ENCODE data around the gene ADGRD2.

The ADGRD2 gene

GRCh38 chr9:124437086-124437485, 13.2 kb upstream of the ADGRD2 start:
- Histone ChIP-seq H4K20me1 (ENCODE audit: control insufficient read depth, insufficient read depth, low read depth, low read length) (no peaks in the 10 kb centered on the region), H3K36me3 (ENCODE audit: control insufficient read depth, low read length) (no peaks in the 10 kb centered on the region), H3K4me2 (ENCODE audit: low read length) (no peak overlapping the region), H3K79me2 (ENCODE audit: control insufficient read depth, low read length) (no peaks in the 10 kb centered on the region), H3F3A (ENCODE audit: control insufficient read depth, insufficient read depth) (no peaks in the 10 kb centered on the region), H3K4me1 (ENCODE audit: control insufficient read depth, low read length) (peaks cover 6% of the 10 kb centered on the region), H3K9me3 (ENCODE audit: control insufficient read depth, insufficient read depth, low read length) (no peaks in the 10 kb centered on the region), H3K27me3 (ENCODE audit: control insufficient read depth, low read length) (no peaks in the 10 kb centered on the region), H3K9me2 (replicated peaks; ENCODE audit: control insufficient read depth, low read length) (no peaks in the 10 kb centered on the region), H3K27ac (ENCODE audit: low read depth, low read length) (no peak overlapping the region), H3K4me3 (ENCODE audit: low read length) (no peak overlapping the region)
- TF ChIP-seq EZH2phosphoT487 (IDR thresholded peaks at IDR 0.05; ENCODE audit: borderline replicate concordance, low read length) (no peak), CTCF (IDR thresholded peaks at IDR 0.05; ENCODE audit: low read depth, low read length, poor library complexity, severe bottlenecking) (no peak)

- TF ChIP-seq CTCF (IDR thresholded peaks at IDR 0.05; ENCODE audit: low read depth, low read length, poor library complexity, severe bottlenecking) (no peak), EZH2phosphoT487 (IDR thresholded peaks at IDR 0.05; ENCODE audit: borderline replicate concordance, low read length) (no peak)
- Histone ChIP-seq H3K27me3 (ENCODE audit: control insufficient read depth, low read length) (no peaks in the 10 kb centered on the region), H3K4me3 (ENCODE audit: low read length) (no peak overlapping the region), H3K9me3 (ENCODE audit: control insufficient read depth, insufficient read depth, low read length) (no peaks in the 10 kb centered on the region), H3K27ac (ENCODE audit: low read depth, low read length) (no peak overlapping the region), H3K4me2 (ENCODE audit: low read length) (no peak overlapping the region), H4K20me1 (ENCODE audit: control insufficient read depth, insufficient read depth, low read depth, low read length) (no peaks in the 10 kb centered on the region), H3K79me2 (ENCODE audit: control insufficient read depth, low read length) (no peaks in the 10 kb centered on the region), H3F3A (ENCODE audit: control insufficient read depth, insufficient read depth) (no peaks in the 10 kb centered on the region), H3K4me1 (ENCODE audit: control insufficient read depth, low read length) (peaks cover 6% of the 10 kb centered on the region), H3K36me3 (ENCODE audit: control insufficient read depth, low read length) (no peaks in the 10 kb centered on the region), H3K9me2 (replicated peaks; ENCODE audit: control insufficient read depth, low read length) (no peaks in the 10 kb centered on the region)
These were observed 12.2 kb upstream of the ADGRD2 start for GRCh38 chr9:124438091-124438490.

- Histone ChIP-seq H3K79me2 (ENCODE audit: control insufficient read depth, low read length) (no peaks in the 10 kb centered on the region), H3F3A (ENCODE audit: control insufficient read depth, insufficient read depth) (no peaks in the 10 kb centered on the region), H3K9me3 (ENCODE audit: control insufficient read depth, insufficient read depth, low read length) (no peaks in the 10 kb centered on the region), H3K4me3 (ENCODE audit: low read length) (no peak overlapping the region), H3K4me1 (ENCODE audit: control insufficient read depth, low read length) (peaks cover 6% of the 10 kb centered on the region), H3K27me3 (ENCODE audit: control insufficient read depth, low read length) (no peaks in the 10 kb centered on the region), H3K4me2 (ENCODE audit: low read length) (no peak overlapping the region), H3K36me3 (ENCODE audit: control insufficient read depth, low read length) (no peaks in the 10 kb centered on the region), H3K27ac (ENCODE audit: low read depth, low read length) (no peak overlapping the region), H3K9me2 (replicated peaks; ENCODE audit: control insufficient read depth, low read length) (no peaks in the 10 kb centered on the region), H4K20me1 (ENCODE audit: control insufficient read depth, insufficient read depth, low read depth, low read length) (no peaks in the 10 kb centered on the region)
- TF ChIP-seq CTCF (IDR thresholded peaks at IDR 0.05; ENCODE audit: low read depth, low read length, poor library complexity, severe bottlenecking) (no peak), EZH2phosphoT487 (IDR thresholded peaks at IDR 0.05; ENCODE audit: borderline replicate concordance, low read length) (no peak)
These were observed 11.2 kb upstream of the ADGRD2 start for GRCh38 chr9:124439086-124439485.

Measured in DOHH2 (cell line).